Astrocyte of the cerebellum (primary cell): ENCODE measurements around the gene FCN3.
A peak's percentile ranks its signal among the peaks of the same experiment; 100 is the strongest.
"Not testable (repeated sequence)": the region's sequence is repeated elsewhere in the genome, so short reads cannot be mapped to it uniquely, and the experiment has no call there.

Experiments
- DNase-seq: peaks from one replicate; pipeline ENCODE4 v3.0.0-alpha.2; 2011; ENCODE audit warnings: low read depth
- H3K4me3 ChIP-seq: 2 replicates; pipeline ENCODE4 v1.5.1; 2011; ENCODE audit warnings: mild to moderate bottlenecking, low read depth, low read length, moderate library complexity
- in situ Hi-C: cut with HindIII; loops from 2 replicates; pipeline ENCODE4 v1.10.0; 2017; ENCODE audit warnings: low sequenced_read_pairs
- TF ChIP-seq, protein P1 (sequence below): IDR thresholded peaks from 2 replicates; pipeline ENCODE4 v1.5.1; 2012; ENCODE audit warnings: low read length, low read depth, moderate library complexity, mild to moderate bottlenecking; ENCODE audit errors: missing control alignments

Gene FCN3

DNA sequence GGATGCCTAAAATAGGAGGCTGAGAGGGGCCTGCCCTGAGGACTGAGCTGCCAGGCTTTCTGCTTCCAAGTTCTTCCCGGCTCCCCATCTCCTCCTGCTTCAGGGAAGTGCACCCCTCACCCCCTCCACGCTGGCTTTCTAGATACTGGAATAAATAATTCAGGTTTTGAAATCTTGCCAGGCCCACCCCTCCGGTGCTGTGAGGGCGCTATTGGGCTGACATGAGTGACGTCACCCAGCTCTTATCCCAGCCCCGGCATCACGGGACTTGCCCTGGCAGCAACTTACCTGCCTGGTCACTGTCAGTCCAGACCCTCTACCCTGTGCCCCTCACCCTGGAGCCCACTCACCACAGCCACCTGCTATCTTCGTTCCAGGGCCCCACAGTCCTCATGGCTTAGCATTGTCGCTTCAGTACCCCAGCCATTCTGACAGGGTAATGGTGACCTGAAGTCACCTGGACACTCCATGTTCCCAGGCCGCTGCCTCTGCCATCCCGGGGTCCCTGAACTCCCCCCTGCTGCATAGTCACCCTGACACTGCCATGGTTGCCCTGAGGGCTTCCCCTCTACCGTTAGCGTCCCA lies 17.0 kb upstream of the FCN3 start:
- no peak for DNase-seq
- TF ChIP-seq, protein P1, sequence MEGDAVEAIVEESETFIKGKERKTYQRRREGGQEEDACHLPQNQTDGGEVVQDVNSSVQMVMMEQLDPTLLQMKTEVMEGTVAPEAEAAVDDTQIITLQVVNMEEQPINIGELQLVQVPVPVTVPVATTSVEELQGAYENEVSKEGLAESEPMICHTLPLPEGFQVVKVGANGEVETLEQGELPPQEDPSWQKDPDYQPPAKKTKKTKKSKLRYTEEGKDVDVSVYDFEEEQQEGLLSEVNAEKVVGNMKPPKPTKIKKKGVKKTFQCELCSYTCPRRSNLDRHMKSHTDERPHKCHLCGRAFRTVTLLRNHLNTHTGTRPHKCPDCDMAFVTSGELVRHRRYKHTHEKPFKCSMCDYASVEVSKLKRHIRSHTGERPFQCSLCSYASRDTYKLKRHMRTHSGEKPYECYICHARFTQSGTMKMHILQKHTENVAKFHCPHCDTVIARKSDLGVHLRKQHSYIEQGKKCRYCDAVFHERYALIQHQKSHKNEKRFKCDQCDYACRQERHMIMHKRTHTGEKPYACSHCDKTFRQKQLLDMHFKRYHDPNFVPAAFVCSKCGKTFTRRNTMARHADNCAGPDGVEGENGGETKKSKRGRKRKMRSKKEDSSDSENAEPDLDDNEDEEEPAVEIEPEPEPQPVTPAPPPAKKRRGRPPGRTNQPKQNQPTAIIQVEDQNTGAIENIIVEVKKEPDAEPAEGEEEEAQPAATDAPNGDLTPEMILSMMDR, result peak; percentile 19
- in situ Hi-C loops, result no loop called here
- H3K4me3 ChIP-seq, result peak overlapping the region; percentile 71

DNA sequence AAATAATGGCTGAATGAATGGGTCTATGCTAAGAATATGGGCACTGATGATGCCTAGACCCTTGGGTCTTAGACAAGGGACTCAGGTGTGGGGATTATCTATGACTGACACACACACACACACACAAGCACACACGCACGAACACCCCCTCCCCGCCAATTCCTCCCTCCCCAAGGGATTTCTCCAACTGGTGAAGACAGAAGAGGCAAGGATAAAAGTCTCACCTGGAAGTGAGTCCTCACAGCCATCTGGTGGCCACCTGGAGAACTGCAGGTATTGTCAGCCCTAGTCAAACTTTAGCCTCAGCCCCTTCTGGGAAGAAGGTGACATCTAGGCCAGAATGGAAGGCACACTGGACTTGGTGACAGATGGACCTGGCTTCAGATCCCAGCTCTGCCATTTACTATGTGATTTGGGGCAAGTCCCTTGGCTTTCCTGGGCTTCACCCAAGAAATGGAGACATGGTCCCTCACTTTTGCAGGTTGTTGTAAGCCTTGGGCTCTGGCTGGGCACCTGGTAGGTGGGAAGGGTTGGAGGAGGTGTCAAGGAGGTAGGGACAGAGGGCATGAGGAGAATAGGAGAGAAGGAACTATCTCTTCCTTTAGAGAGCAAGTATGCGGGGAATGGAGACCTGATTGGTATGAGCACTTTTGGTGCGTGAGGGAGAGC lies 13.8 kb upstream of the FCN3 start:
- TF ChIP-seq, protein P1, result peak; percentile 96
- in situ Hi-C loops, result no loop called here
- no peak for DNase-seq
- H3K4me3 ChIP-seq, result no peak overlapping the region

DNA sequence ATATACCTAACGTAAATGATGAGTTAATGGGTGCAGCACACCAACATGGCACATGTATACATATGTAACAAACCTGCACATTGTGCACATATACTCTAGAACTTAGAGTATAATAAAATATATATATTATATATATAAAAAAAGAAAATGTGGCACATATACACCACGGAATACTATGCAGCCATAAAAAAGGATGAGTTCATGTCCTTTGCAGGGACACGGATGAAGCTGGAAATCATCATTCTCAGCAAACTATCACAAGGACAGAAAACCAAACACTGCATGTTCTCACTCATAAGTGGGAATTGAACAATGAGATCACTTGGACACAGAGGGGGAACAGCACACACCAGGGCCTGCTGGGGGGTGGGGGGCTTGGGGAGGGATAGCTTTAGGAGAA lies 10.2 kb upstream of the FCN3 start:
- H3K4me3 ChIP-seq, in situ Hi-C loops: not testable (repeated sequence)

DNA sequence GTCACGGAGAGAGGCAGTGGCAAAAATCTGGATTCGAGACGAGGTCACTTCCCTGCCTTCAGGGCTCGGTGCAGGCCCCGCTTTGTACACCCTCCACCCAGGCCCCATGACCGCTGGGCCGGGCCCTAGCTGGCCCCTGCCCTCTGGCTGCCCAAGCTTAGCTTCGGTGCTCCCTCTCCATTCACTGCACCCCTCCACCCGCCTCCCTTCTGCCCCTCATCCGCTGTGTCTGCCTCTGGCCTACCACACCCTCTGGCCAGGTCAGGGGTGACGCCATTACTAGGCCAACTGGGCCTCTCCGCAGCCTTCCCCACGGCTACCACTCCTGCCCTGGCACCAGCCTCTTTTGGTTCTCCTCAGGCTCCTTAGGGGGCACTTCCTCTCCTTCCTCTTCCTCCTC lies 9.0 kb upstream of the FCN3 start:
- in situ Hi-C loops, result no loop called here
- no peak overlapping the region for H3K4me3 ChIP-seq
- TF ChIP-seq, protein P1, result no peak
- DNase-seq, result no peak

More for the DNA sequence above, 10.2 kb upstream of the FCN3 start:
- not testable (repeated sequence) for DNase-seq

DNA sequence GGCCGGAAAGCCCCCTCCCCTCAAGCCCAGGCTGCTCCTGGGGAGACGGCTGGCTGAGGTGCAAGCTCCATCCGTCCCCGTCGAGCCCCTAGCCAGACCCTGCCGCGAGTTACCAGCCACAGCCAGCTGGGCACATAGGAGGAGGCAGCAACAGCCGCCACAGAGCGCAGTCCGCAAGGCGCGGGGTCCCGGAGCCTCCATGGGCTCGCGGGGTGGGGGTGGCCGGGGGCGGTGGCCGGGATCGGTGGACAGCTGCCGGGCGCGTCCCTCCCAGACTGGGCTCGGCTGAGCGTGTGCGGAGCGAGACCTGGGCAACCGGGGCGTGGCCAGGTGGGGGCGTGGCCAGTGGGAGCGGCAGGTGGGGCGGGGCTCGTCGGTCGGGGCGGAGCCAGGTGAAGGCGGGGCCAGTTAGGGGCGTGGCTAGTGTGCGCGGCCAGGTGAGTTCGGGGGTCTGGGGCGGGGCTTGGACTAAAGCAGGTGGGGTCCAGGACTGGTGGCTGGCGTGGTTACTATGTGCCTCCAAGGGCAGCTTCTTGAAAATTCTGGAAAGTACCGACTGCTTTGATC lies 8.5 kb upstream of the FCN3 start, which contains the start of gene CD164L2:
CD164L2 (minus strand) TSS at position 295 of the 567 bp plus-strand sequence; CDS start at position 201, 94 bp downstream.
- no peak within 1 kb of the TSS for H3K4me3 ChIP-seq
- in situ Hi-C loops, result no loop called here
- TF ChIP-seq, protein P1, result no peak
- DNase-seq, result no peak

DNA sequence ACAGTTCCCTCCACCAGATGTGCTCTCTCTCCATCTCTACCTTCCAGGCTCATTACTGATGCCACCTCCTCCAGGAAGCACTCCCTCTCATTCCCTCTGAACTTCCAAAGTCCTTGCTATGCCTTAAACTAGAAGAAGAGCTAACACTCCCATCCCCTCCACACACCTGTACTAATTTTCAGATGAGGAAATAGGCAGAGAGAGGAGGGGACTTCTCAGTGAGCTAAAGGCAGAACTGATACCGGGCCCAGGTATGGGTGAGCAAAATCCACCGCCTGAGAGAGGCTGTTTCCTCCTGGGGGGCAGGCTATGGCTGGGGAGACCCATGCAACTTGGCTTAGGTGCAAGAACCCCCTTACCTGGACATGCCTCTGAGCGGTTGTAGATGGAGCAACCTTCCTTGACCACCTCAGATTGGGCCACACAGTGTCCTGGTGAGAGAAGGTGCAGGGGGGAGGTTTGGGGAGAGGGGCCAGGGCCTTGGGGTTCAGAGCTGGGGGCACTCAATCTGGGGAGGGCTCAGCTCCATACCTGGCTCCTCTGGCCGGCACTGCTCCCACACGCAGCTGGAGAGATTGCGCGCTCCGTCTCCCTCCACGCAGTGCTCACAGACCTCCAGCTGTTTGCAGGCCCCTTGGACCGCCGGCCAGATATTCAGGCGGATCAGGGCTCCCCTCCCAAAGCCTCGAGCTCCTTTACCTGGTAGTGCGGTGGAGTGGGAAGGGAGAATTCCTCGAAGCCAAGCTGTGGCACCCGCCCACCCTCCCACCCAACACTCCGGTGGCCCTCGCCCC lies 7.5 kb upstream of the FCN3 start:
- no peak overlapping the region for H3K4me3 ChIP-seq
- no peak for DNase-seq
- TF ChIP-seq, protein P1, result no peak
- in situ Hi-C loops, result no loop called here
